Measurements from ENCODE around the gene LONP2. TPM values are rescaled to one million over a fixed set of nuclear protein-coding genes. Genes with fewer than 3 reads are reported as not detected.

Gene LONP2
- total and polyA plus RNA-seq, 10 of the 15 experiments (the other 5 are each of a cell fraction or from before 2014, with no cell fraction given), result 8.3 to 48.0 (median 34.8) TPM

- Histone ChIP-seq H4K20me1 (ENCODE audit: control insufficient read depth, insufficient read depth) (no peaks in the 10 kb centered on the region), H3K79me2 (ENCODE audit: control insufficient read depth, insufficient read depth, low read length) (no peaks in the 10 kb centered on the region), H3K27ac (ENCODE audit: control insufficient read depth, insufficient read depth) (no peak overlapping the region), H2AFZ (ENCODE audit: control insufficient read depth, low read depth, low read length) (no peak overlapping the region), H3K9ac (ENCODE audit: control insufficient read depth, insufficient read depth, low read length) (no peak overlapping the region), H3K9me3 (replicated peaks; ENCODE audit: control insufficient read depth, insufficient read depth, low read length) (no peaks in the 10 kb centered on the region), H3K4me3 (no peak overlapping the region), H3K4me2 (ENCODE audit: control insufficient read depth, insufficient read depth) (no peak overlapping the region), H3K4me1 (ENCODE audit: control insufficient read depth, insufficient read depth, low read length) (no peaks in the 10 kb centered on the region), H3K36me3 (ENCODE audit: control insufficient read depth in 2 of 2, insufficient read depth in 2 of 2, low read length in 1 of 2) (peaks cover 4 to 5% of the 10 kb centered on the region in 2 experiments; a peak in 3 of 4 replicates), H3K27me3 (replicated peaks in 1 of 2; ENCODE audit: control insufficient read depth in 2 of 2, insufficient read depth in 2 of 2, low read length in 1 of 2) (no peaks in the 10 kb centered on the region)
- no TSS peak for BruUV-seq (replicated peaks)
- DNase-seq (ENCODE audit: low read depth, low spot score), result no peak
- ATAC-seq, result no peak
- no peak for FAIRE-seq
- intact Hi-C loops (cut with micrococcal nuclease; ENCODE audit: unreplicated experiment) (no loop called here), in situ Hi-C loops (cut with MboI) (no loop called here)
- ChIA-PET RAD21 (ENCODE audit: unreplicated experiment) (interaction anchor here (1.2 kb wide), 1 partner anchor 293 kb away, joined by 9 read pairs; no protein-coding TSS in a partner anchor), CTCF (interaction anchor here (0.6 to 1.4 kb wide), 4 partner anchors 11 to 300 kb away, joined by 3 to 5 read pairs (median 4); no protein-coding TSS in a partner anchor), SMC1A (ENCODE audit: uncharacterized antibody, unreplicated experiment) (interaction anchor here (0.7 kb wide), 1 partner anchor 79 kb away, joined by 4 read pairs; no protein-coding TSS in a partner anchor), POLR2A (interaction anchor here (0.5 kb wide), 1 partner anchor 30 kb away, joined by 3 read pairs; no protein-coding TSS in a partner anchor)
- TF ChIP-seq NR2C1 (IDR thresholded peaks at IDR 0.05) (no peak), SUPT20H (IDR thresholded peaks at IDR 0.05; ENCODE audit: borderline replicate concordance, control insufficient read depth, low read depth, low read length) (no peak), IKZF2 (IDR thresholded peaks at IDR 0.05) (no peak), ETV6 (conservative IDR thresholded peaks at IDR 0.05 in 1 of 2, IDR thresholded peaks at IDR 0.05 in 1 of 2; ENCODE audit: borderline replicate concordance in 1 of 2, low read depth in 1 of 2) (no peak), ATF7 (IDR thresholded peaks at IDR 0.05; ENCODE audit: low read depth) (no peak), ATF2 (IDR thresholded peaks at IDR 0.05; ENCODE audit: low read length) (no peak), CUX1 (IDR thresholded peaks at IDR 0.05; ENCODE audit: insufficient replicate concordance, low read depth, low read length) (no peak), SREBF1 (IDR thresholded peaks at IDR 0.05; ENCODE audit: low read length) (no peak), MAX (IDR thresholded peaks at IDR 0.05; ENCODE audit: low read depth, low read length) (no peak)
- 100% methylated on average over 2 of the region's 2 CpGs for WGBS (ENCODE audit: insufficient coverage, insufficient replicate concordance, low lambda C conversion rate, missing lambda C conversion rate)
Observed at GRCh38 chr16:48330189-48330840, 86.2 kb downstream of the LONP2 start.
